GM18909 (cell line): Measurements from ENCODE around the gene TBC1D7.
"Not testable (repeated sequence)": the region's sequence is repeated elsewhere in the genome, so short reads cannot be mapped to it uniquely, and the experiment has no call there.

Experiments used
- ATAC-seq: cut with Tn5 transposase; IDR thresholded peaks from one replicate; pipeline ENCODE4 v1.9.1; 2021; ENCODE audit warnings: mild to moderate bottlenecking; ENCODE audit not compliant: unreplicated experiment, poor library complexity

TBC1D7 gene

DNA sequence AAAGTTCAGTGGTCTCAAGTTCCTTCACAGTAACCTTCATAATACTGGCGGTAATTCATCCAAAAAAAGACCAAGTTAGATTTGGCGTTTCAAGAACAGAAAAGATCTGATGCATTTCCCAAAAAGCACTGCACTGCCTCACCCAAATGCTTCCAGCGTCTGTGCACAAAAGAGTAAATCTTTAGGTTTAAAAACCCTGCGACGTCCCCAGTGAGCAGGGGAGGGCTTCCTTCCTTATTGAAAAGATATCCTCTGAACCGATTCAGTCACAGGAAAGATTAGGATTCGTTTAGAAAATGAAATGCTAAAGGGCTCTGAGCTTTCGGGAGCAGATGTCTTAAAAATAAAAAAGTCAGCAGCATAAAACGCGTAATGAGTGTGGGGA is 654 bp downstream of the TBC1D7 start:
- no peak for ATAC-seq

DNA sequence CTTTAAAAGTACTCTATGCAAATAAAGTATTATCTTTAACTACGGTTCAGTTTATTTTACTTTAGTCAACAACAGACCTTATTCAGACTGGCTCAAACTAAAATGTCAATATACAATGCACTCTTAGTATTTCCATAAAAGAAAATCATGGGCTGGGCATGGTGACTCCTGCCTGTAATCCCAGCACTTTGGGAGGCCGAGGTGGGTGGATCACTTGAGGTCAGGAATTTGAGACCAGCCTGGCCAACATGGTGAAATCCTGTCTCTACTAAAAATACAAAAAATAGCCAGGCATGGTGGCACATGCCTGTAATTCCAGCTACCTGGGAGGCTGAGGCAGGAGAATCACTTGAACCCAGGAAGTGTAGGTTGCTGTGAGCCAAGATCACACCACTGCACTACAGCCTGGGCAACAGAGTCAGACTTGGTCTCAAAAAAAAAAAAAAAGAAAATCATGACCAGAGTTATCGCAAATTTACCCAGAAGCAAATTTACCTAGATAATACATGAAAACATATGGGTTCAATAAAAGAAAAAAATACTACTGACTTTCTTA is 2.2 kb downstream of the TBC1D7 start:
- not testable (repeated sequence) for ATAC-seq

DNA sequence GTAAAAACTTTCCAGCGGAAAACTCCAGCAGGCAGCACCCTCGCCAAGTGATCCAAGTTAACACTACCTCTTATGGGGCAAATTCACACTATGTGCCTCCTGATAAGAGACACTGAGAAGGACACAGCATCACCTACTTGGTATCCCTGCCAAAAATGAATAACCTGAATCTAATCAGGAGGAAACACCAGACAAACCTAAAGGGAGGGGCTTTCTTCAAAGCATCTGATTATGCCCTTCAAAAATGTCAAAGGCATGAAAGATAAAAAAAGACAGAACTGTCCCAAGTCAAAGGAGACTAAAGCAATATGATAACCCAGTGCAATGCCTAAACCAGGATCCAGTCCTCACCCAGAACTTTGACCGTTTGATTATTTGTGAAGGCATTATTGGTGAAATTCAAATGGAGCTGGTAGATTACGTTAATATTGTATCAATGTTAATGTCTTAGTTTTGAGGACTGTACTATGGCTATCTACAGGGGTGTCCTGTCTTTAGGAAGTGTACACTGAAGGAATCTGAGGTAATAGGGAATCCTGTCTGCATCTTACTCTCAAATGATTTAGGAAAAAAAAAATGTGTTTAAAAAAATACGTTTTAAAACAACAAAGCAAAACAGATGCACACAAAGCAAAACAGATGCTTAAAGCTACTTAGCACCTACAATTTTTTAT is 8.3 kb downstream of the TBC1D7 start:
- ATAC-seq: no peak

DNA sequence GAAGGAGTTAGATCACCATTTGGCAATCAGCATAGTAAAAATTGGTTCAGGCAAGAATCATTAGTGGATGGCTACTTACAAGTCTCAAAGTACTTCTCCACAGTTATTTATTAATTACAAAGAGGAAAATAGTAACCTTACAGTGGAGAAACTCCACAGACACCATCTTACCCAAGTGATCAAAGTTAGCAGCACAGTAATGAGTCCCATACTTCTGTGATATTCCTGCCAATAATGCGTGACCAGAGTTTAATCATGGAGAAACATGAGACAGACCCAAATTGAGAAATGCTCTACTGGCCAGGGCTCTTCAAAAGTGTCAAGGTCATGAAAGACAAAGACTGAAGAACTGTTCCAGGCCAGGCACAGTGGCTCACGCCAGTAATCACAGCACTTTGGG is 9.5 kb downstream of the TBC1D7 start:
- no peak for ATAC-seq

DNA sequence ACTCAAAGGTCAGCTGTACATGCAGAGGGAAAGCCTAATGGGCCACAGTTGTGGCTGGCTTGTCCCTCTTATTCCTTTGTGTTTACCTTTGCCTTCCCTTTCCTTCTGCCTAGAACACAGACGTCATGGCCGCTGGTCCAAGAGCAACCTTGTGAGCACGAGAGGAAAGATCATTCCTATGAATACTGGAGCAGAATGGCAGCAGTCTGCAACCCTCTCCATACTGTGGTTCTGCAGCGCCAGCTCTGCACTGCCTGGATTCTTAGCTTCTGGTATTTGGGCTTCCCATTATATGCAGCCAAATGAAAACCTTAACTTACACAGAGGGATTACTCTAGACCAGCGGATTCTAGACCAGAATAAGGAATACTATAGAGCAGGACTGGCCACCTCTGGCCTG is 12.4 kb downstream of the TBC1D7 start:
- ATAC-seq: no peak

DNA sequence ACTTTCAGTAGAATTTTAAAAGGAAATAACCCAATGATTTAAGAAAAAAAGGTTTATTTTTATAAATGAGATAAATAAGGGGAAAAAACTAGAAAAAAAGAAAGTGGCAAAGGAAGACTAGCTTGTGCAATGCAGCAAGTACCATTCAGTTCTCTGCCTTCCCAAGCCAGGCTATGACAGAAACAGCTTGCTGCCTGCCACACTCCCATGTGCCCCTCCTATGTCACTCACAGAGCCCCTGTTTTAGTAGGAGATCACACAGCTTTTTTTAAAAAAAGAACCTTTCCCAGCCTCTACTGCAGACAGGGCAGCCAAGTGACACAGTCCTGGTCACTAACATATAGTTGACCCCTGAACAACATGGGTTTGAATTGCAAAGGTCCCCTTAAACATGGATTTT is 13.5 kb downstream of the TBC1D7 start:
- no peak for ATAC-seq

DNA sequence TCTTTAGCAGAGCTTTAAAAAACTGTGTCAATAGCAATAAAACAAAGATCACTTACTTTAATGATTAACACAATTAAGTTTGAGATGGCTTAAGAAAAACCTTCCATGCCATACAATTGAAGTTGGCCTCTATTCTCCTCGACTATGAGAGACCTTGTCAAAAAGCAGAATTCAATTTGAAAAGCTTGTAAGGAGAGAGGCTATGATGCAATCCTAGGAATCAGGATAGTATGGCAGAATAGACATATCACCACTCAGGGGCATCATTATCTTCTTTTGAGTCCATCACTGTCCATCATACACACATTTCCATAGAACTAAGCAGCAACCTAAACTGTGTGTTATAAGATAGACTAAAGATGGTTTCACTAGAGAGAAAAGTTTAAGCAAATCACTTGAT is 17.2 kb downstream of the TBC1D7 start:
- ATAC-seq: no peak

DNA sequence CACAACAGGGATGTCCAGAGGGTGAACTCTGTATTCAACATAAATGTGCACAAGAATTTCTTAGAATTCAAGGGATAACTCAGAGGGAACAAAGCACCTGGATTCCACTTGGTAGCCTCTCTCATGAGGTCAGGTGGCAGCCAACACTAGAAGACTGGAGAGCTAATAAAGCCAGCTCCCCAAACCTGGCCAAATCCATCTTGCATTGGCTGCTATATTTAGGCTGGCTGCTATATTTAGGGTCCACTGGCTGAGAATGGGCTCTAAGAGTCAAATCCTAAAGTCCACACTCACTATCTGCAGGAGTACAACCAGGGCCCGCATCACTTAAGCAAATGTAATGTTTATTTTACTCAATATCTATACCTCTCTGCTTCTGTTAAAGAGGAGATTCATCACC is 20.0 kb downstream of the TBC1D7 start:
- ATAC-seq: no peak

DNA sequence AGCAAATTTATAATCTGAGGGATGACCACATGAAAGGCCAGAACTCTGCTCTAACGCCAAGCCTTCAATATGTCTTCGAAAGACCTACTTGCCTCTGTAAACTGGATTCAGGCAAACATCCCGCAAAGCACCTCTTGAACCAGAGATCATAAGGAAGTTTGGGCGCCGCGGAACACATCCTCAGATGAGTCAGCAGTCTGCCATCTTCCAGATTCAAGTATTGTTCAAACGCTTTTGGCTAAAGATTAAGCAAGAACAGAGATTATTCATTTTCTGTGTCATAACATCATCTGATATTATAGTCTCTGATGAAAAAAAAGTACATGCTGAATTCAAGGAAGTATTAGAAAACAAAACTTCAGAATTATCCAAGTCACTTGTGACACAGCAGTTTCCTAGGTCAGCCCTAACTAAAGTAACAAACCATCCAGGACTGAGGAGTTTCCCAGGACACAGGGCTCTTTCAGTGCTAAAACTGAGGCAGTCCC is 20.8 kb downstream of the TBC1D7 start:
- no peak for ATAC-seq

DNA sequence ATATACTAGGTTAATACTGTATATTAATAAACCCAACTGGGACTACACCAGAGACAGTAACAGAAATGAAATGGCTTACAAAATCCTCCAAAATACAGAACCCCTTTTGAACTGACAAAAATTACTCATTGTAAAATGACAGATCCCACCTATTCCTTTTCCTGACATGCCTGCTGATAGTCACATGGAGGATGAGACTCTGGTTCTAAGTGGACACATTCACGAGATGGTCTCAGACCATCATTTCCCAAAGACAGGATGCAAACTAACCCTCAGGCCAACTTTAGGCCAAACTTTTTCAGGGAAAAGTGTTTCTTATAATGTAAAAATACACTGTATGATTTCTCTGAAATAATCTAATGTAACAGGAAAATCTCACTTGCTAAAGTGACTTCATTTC is 22.5 kb downstream of the TBC1D7 start:
- no peak for ATAC-seq

DNA sequence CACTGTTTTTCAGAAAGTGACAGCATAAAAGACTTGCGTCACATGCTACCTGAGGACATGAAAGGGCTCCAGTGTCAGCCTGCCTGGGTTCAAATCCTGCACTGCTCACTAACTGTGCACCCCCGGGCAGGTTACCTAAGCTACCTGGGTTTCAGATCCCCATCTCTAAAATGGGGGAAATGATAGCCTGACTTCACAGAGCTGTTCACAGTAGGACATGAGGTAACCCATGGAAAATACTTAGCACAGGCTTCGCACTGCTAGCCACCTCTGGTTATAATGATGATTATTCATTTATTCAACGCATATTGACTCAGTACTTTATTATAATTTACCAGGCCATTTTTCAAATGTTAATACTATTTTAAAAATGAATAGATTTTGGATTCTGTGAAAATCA is 23.0 kb downstream of the TBC1D7 start:
- no peak for ATAC-seq

DNA sequence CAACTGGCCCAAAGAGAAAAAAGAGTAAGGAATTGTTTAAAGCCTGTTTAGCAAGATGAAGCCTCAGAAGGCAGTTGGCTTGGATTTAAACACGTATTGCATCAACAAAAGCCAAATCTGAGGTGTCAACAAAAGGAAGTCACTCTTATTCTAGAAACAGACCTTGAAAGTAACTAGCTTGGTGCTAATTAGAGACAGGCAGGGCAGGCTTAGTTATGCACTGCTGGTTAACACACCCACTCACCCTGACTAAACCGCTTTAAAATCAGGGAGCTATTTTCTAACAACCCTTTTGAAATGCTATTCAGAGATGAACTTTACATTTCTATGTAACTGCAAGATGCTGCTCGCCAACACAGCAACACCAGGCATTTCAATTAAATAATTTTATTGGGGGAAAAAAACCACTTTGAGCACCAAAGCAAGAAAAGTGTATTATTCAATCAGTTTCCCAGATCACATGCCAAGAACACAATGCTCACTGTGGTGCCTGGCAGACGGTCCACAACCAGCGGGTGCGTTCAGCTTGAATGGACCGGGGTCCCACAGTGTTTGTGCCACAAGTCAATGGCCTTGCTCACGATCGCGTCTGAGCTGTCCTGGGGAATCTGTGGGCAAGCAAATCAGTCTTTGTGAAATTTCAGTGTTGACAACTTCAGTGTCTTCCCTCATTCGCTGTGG is 23.6 kb downstream of the TBC1D7 start:
- peak; percentile 44 for ATAC-seq

DNA sequence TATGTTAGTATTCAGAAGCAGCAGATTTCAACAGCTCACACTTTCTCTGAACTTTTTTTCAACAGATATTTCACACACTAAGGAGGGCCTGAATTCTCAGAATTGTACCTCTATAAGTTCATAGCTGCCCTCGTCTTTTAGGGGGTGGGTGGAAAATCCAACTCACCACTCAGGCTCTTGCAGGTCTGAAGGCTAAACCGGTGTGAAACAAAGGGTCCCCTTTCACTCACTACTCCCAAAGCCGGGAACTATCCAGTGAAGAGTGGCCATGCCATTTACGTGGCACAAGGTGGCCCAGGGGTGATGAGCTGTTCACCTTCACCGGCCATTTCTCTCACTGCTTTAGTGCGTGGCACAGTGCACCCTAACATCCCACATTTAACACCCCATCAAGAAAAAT is 24.2 kb downstream of the TBC1D7 start:
- no peak for ATAC-seq

DNA sequence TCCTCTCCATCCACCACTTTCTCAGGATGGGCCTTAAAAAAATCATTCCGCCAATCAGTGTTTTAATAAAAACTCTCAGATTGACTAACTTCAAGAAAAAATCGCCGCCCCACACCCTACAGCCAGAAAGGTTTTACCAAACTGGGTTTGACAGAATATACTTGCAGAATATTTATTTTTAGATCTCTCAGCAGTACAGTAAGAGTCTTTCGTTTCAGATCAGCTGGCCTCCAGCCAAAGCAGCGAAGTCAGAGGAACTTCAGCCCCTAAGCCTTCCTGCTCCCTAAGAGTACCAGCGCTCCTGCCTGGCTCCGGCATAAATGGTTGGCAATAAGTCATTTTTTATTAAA is 24.7 kb downstream of the TBC1D7 start:
- peak; percentile 51 for ATAC-seq

DNA sequence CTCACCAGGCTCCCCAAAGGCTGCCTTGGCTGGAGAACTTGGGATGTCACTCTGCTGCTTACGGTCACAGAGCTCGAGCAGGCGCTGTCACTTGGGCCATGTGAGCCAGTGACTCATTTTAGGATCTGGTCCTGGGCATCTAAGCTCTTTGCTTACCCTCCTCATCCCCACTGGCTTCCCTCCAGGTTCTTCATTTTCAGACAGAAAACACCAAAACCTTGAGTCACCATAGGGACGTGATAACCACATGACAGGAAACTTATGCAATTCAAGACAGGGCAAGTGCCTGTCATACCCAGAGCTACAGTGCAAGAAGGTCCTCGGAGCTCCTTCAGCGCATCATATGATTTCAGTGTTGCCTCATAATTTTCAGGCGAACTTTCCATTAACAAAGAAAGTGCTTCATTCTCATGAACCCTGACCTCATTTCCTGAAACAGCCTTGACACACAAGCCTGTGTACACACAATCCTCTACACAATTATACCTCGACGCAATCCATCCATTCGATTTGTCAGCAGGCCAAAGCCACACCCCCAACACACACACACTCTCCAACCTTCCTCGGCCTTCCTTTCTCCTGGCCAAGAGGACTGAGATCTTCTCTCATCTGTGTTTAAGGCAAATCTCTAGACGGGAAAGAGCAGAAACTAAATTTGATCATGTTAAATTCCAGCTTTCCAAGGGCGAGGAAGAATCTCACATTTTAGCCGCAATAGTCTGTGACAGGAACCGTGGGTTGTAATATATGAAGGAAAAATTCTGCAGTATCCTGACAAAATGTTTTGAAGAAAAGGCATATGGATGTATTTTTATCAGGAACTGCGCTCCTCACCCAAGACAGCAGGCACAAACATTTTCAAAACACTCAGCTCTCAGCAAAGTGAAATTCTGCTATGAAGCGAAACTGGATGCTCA is 25.3 kb downstream of the TBC1D7 start:
- ATAC-seq: peak; percentile 73

DNA sequence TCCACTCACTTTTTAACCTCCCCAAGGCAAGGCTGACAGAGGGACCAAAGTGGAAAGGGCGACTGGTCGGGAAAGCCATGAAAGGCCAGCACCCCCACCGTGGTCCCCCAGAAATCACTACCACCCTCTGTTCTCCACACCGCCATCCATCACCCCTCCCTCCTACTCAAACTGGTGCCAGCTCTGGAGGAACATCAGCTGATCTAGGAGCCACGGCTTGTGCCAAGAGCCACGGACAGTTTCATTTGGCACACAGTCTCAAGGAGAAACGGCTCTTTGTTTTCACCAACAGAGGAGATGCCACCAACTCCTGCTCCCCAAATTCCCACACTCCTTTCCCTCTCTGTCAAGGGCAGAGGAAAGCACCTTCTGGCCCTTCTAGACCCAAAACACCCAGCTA is 26.0 kb downstream of the TBC1D7 start:
- no peak for ATAC-seq

DNA sequence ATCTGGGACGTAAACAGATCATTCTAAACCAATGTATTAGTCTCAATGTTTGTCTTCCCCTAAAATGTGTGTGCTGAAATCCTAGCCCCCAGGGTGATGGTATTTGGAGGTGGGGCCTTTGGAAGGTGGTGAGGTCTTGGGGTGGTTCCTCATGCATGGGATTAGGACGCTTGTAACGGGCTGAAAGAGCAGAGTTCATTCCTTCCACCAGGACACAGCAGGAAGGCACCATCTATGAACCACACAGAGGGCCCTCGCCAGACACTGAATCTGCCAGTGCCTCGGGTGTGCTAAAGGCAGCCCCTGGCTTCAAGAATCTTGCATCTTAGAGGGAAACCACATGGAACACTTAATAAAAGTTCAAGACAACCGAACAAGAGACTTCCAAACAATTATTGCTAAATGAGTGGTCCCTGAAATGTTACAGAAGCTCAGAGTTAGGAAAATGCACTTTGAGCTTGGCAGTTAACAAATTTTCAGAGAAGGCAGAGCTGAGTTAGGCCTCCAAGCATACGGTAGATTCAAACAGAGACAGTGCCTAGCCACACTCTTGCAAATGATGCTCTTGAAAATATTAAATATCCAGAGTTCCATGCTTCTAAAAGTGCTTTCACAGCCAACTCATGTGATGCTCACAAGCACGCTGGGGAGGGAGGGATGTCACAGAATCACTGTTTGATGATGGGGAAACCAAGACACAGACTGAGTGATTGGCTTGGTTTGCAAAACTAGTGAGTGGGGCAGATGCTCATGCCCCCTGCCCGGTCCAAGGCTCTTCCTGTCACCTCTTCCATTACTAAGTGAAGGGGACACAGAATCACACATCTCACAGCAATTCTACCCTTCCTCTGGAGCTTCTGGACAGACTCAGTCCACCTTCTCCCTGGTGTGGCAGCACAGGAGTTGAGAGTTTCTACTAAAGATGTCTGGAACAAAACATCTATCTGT is 27.4 kb downstream of the TBC1D7 start:
- no peak for ATAC-seq

DNA sequence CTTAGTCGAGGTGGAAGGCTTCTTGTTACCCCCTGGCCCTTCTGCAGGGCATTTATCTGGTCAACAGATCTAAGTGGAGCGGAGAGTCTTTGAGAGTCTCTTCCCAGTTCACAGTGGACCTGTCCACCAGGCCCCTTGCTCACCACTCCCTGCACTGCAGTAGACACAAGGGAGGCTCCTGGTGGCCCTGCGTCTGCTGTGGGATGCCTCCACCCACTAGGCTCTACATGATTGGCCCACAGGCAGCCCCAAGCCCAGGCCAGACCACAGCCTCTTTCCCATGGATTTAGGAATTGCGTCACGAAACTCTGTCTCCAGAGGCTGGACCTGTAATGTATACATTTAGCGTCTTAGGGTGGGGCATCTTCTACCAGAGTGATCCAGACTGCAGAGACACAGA is 28.4 kb downstream of the TBC1D7 start:
- no peak for ATAC-seq

DNA sequence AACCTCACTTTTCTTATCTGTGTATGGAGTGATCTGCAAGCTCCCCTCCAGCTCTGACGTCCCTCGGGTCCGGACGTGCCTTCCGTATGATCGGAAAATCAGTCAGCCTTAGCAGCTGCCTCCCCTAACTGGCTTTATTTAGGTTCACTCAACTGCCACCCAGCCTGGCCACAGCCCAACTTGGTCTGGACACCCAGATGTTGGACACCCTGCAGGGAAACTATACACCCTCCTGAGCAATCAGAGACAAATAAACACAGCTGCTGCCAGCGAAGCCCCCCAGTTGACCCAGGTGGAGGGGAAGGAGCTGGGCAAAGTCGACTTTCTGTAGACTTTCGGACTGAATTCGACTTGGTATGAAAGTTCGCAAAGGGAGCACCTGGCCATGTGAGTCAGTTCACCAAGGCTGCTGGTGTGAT is 28.9 kb downstream of the TBC1D7 start:
- ATAC-seq: no peak

DNA sequence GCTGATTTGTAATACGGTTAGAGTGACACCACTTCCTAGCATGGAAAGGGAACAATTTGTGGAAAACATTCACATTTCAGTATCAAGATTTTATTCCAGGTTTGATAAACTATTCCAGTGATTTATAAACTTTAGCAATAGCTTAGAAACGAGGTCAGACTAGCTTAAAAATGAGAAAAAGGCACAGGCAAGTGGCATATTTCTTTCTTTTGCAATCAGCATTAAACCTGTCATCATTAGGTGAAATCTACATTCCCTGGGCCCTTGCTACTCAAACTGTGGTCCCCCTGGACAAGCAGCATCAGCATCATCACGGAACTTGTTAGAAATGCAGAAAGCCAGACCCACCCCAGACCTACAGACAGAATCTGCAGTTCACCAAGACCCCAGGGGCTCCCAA is 29.9 kb downstream of the TBC1D7 start:
- ATAC-seq: no peak
